Hepatocyte (in vitro differentiated cells): ENCODE results near the gene TSPAN31.

Experiments
- EZH2 ChIP-seq: fragments of 200-600 bp; sonication (generic); IDR thresholded peaks from 2 replicates; pipeline ENCODE4 v1.6.1; 2016; ENCODE audit warnings: antibody characterized with exemption, mild to moderate bottlenecking, borderline replicate concordance
- EZH2phosphoT487 ChIP-seq: fragments of 200-600 bp; sonication (generic); IDR thresholded peaks from one replicate; pipeline ENCODE4 v1.6.1; 2018; ENCODE audit warnings: antibody characterized with exemption, mild to moderate bottlenecking, low read depth, moderate library complexity; ENCODE audit not compliant: unreplicated experiment, severe bottlenecking
- TF ChIP-seq, protein P1 (sequence below): fragments of 200-600 bp; sonication (generic); IDR thresholded peaks from 2 replicates; pipeline ENCODE4 v1.5.1; 2016; ENCODE audit warnings: antibody characterized with exemption, mild to moderate bottlenecking; ENCODE audit not compliant: poor library complexity

DNA sequence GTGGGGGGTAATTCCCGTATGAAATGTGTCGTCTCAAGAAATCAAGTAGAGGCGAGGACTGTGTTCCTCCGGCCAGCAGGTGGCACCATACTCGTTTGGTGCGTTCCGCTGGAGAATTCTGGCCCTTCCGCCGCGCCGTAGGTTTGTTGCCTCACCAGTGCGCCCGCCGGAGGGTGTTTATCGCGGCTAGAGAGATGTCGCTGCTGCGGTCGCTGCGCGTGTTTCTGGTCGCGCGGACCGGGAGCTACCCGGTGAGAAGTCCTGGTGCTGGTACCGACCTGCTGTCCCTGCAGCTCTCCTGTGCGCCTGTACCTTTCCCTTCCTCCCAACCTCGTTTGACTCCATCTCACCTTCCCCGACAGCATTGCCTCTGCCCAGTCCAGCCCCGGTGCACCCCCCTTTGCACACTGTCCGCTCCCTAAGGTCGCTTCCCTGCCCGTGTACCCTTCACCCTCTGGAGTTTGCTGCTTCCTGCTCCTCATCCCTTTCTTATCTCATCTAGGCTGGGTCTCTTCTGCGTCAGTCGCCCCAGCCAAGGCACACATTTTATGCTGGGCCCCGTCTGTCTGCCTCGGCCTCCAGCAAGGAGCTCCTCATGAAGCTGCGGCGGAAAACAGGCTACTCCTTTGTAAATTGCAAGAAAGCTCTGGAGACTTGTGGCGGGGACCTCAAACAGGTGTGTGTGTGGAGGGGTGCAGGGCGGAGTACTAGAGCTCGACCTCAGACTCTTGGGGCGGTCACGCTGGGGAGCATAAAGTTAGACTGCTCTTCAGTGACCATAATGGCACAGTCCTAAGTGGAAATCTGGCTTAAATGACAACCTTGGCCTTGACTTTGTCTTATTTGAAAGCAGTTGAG lies 38.0 kb downstream of the TSPAN31 start, which contains the start of gene TSFM:
- TF ChIP-seq EZH2phosphoT487 = no peak
- TF ChIP-seq, protein P1, sequence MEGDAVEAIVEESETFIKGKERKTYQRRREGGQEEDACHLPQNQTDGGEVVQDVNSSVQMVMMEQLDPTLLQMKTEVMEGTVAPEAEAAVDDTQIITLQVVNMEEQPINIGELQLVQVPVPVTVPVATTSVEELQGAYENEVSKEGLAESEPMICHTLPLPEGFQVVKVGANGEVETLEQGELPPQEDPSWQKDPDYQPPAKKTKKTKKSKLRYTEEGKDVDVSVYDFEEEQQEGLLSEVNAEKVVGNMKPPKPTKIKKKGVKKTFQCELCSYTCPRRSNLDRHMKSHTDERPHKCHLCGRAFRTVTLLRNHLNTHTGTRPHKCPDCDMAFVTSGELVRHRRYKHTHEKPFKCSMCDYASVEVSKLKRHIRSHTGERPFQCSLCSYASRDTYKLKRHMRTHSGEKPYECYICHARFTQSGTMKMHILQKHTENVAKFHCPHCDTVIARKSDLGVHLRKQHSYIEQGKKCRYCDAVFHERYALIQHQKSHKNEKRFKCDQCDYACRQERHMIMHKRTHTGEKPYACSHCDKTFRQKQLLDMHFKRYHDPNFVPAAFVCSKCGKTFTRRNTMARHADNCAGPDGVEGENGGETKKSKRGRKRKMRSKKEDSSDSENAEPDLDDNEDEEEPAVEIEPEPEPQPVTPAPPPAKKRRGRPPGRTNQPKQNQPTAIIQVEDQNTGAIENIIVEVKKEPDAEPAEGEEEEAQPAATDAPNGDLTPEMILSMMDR = peak; percentile 95
- TF ChIP-seq EZH2 = no peak
